VCaP (cell line): ENCODE measurements around the gene HRH3.

Experiments
- H3K27ac ChIP-seq: fragments of 450-650 bp; 2 replicates; pipeline ENCODE4 v1.5.1; 2017
- TF ChIP-seq, protein P1 (sequence below): fragments of 450-650 bp; conservative IDR thresholded peaks from 2 replicates; pipeline ENCODE4 v1.5.1; 2017; ENCODE audit warnings: mild to moderate bottlenecking, moderate library complexity

The HRH3 gene

DNA sequence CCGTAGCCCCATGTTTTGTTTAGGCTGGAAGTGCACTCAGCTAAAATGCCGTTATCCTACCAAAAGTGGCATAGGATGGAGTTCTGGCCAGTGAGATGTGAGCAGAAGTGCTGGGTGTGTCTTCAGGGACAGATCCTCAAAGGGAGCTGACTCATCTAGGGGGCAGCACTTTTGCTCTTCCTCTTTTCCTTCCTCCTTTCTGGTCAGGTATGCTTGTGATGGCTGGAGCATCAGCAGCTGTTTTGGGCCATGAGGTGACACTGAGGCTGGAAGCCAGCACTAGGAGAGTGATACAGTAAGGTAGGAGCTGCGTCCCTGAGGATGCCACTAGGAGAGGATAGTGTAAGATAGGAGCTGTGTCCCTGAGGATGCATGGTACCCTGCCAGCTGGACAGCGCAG is 13.6 kb upstream of the HRH3 start:
- TF ChIP-seq, protein P1, sequence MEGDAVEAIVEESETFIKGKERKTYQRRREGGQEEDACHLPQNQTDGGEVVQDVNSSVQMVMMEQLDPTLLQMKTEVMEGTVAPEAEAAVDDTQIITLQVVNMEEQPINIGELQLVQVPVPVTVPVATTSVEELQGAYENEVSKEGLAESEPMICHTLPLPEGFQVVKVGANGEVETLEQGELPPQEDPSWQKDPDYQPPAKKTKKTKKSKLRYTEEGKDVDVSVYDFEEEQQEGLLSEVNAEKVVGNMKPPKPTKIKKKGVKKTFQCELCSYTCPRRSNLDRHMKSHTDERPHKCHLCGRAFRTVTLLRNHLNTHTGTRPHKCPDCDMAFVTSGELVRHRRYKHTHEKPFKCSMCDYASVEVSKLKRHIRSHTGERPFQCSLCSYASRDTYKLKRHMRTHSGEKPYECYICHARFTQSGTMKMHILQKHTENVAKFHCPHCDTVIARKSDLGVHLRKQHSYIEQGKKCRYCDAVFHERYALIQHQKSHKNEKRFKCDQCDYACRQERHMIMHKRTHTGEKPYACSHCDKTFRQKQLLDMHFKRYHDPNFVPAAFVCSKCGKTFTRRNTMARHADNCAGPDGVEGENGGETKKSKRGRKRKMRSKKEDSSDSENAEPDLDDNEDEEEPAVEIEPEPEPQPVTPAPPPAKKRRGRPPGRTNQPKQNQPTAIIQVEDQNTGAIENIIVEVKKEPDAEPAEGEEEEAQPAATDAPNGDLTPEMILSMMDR: no peak
- H3K27ac ChIP-seq: peak overlapping the region; percentile 86

DNA sequence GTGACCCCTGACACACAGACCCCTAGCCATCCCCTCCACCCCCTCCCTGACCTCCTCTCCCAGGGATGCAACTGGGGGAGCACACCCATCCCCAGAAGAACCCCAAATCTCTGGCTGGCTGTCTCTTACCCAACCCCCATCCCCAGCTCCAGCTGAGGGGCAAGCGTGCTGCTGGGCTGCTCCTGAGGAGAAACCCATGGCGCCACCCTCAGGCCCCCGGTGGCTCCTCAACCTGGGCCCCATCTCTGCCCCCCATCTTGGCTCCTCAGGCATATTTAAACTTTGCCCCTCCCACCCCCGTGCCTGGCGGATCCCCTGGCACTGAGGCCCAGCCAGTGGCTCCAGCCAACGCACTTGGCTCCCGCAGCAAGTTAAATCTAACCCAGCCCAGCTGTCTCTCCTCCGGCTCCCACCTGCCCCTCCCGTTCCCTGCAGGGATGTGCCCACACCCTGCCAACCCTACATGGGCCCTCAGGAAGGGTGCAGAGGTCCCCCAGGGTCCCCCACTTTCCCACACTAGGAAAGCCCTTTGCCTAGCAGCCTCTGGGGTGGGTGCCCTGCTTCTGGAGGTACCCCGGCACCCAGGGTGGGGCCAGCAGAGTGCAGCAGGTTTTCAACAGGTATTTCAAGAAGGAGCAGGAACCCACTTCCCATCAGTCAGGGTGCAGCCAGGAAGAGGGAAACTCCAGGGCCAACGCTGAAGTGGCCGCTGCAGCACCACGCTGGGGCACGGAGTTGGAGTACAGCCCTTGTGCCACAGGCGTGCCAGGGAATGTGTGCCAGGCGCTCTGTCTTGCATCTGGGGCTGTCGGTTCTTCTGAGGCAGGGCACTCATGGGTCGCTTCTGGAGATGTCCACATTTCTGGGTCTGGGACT is 12.9 kb upstream of the HRH3 start:
- TF ChIP-seq, protein P1: no peak
- peak overlapping the region; percentile 86 for H3K27ac ChIP-seq

DNA sequence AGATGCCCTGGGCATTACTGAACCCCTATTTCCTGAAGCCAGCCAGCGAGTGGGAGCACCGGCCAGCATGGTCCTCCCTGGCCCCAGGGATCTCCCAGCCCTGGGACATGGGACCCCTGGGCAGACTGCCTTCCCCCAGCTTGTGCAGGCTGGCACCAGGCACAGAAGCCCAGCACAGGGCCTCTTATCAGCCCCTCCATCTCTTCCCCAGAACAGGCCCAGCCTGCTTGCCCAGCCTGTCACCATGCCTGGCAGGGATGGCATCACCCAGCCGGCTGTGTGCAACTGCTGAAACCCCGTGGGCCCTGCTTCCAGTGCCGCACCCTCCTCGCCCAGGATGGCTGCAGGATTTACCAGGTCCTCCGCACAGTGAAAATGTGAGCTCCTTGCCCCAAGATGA is 12.1 kb upstream of the HRH3 start:
- peak overlapping the region; percentile 86 for H3K27ac ChIP-seq
- TF ChIP-seq, protein P1: no peak

GRCh38 chr20:62231292-62231691 is 11.2 kb upstream of the HRH3 start:
- TF ChIP-seq, protein P1: no peak
- H3K27ac ChIP-seq: peak overlapping the region; percentile 86; the same call in 1 of the 2 replicates

- H3K27ac ChIP-seq: peak overlapping the region; percentile 86; the same call in 1 of the 2 replicates
- TF ChIP-seq, protein P1: no peak
Observed at GRCh38 chr20:62230696-62231095, 10.6 kb upstream of the HRH3 start.

DNA sequence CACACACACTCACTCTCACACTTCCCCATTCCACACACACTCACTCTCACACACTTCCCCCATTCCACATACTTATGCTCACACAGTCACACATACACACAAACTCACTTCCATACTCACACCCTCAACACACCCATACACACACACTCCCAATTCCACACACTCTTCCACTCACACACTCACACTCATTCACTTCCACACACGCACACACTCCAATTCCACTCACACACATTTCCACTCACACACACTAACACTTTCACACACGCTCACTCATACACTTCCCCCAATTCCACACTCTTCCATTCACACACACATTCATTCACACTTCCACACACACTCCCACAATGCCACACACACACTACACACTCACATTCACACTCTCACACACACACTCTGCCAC is 10.2 kb upstream of the HRH3 start:
- no peak overlapping the region for H3K27ac ChIP-seq
- TF ChIP-seq, protein P1: no peak

- no peak overlapping the region for H3K27ac ChIP-seq
Observed at GRCh38 chr20:62229667-62230066, 9.6 kb upstream of the HRH3 start.

More at GRCh38 chr20:62229667-62230066, 9.6 kb upstream of the HRH3 start:
- TF ChIP-seq, protein P1: no peak
